ENCODE results near the gene CSNK1D.

The CSNK1D gene

GRCh38 chr17:82294064-82294773, 20.7 kb upstream of the CSNK1D start:
- no peak for DNase-seq (ENCODE audit: low spot score)

GRCh38 chr17:82292251-82293154, 19.0 kb upstream of the CSNK1D start:
- peak; percentile 95 for DNase-seq (ENCODE audit: low spot score)

- no peak for DNase-seq (ENCODE audit: low spot score)
These were observed 18.2 kb upstream of the CSNK1D start for GRCh38 chr17:82291582-82292250.

- no peak for DNase-seq (ENCODE audit: low spot score)
These were observed 14.6 kb upstream of the CSNK1D start for GRCh38 chr17:82287868-82288801.

- DNase-seq (ENCODE audit: low spot score): no peak
These were observed 13.7 kb upstream of the CSNK1D start for GRCh38 chr17:82287013-82287867.

- DNase-seq (ENCODE audit: low spot score): no peak
These were observed 11.6 kb upstream of the CSNK1D start for GRCh38 chr17:82285141-82285540.

GRCh38 chr17:82283208-82283749, 9.8 kb upstream of the CSNK1D start:
- DNase-seq (ENCODE audit: low spot score): no peak

- no peak for DNase-seq (ENCODE audit: low spot score)
These were observed 9.0 kb upstream of the CSNK1D start for GRCh38 chr17:82282239-82283207.

- no peak for DNase-seq (ENCODE audit: low spot score)
These were observed 8.2 kb upstream of the CSNK1D start for GRCh38 chr17:82281502-82282238.

GRCh38 chr17:82281076-82281475, 7.6 kb upstream of the CSNK1D start:
- DNase-seq (ENCODE audit: low spot score): no peak

GRCh38 chr17:82280537-82280936, 7.0 kb upstream of the CSNK1D start:
- no peak for DNase-seq (ENCODE audit: low spot score)

- DNase-seq (ENCODE audit: low spot score): no peak
These were observed 5.4 kb upstream of the CSNK1D start for GRCh38 chr17:82278786-82279391.

- no peak for DNase-seq (ENCODE audit: low spot score)
These were observed 4.8 kb upstream of the CSNK1D start for GRCh38 chr17:82278308-82278707.

- no peak for DNase-seq (ENCODE audit: low spot score)
These were observed 4.4 kb upstream of the CSNK1D start for GRCh38 chr17:82277851-82278250.

- DNase-seq (ENCODE audit: low spot score): no peak
These were observed 3.4 kb upstream of the CSNK1D start for GRCh38 chr17:82276938-82277337.

GRCh38 chr17:82275326-82275725, 1.8 kb upstream of the CSNK1D start:
- DNase-seq (ENCODE audit: low spot score): no peak

GRCh38 chr17:82274134-82275020, 877 bp upstream of the CSNK1D start:
- DNase-seq (ENCODE audit: low spot score): no peak
